Measurements from ENCODE around the gene PRORP.

PRORP gene

DNA sequence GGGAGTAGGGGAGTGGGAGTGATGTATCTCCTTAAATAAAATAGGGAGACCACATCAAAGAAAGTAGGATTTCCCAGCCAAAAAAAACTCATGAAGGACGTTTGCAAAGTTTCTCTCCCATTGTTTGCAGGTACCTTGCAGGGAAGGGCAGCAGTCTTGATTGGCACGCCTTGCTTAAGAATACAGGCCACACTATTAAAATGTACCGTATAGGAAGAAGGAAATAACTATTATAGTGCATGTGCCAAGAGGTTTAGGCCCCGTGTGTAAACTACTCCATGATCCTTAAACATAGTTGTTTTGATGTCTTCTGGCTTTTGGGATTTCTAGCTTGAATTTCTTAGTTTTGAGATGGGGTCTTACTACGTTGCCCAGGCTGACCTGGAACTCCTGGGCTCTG is 42.5 kb downstream of the PRORP start:
- no peak for TF ChIP-seq YY1 (tag by site-specific recombination; IDR thresholded peaks at IDR 0.05)
- peaks cover 1 to 10% of the 10 kb centered on the region in 2 experiments for H3K36me3 ChIP-seq (ENCODE audit: control insufficient read depth in 2 of 2, insufficient read depth in 1 of 2, low read length in 2 of 2)
- H3K27ac ChIP-seq (ENCODE audit: extremely low read depth, low read depth, low read length) = no peak overlapping the region
- POLR2A ChIA-PET = interaction anchor here (0.6 kb wide), 1 partner anchor 492 kb away, joined by 3 read pairs; no protein-coding TSS in a partner anchor
- CTCF ChIA-PET = no interaction called here
- no peaks in the 10 kb centered on the region for H3K9me3 ChIP-seq (ENCODE audit: control insufficient read depth, insufficient read depth, low read depth, low read length)
- H3K4me1 ChIP-seq (ENCODE audit: control insufficient read depth, insufficient read depth, low read length) = peaks cover 4% of the 10 kb centered on the region; the same call in 1 of the 2 replicates
- no peak overlapping the region for H3K4me3 ChIP-seq (ENCODE audit: low read depth, low read length)

DNA sequence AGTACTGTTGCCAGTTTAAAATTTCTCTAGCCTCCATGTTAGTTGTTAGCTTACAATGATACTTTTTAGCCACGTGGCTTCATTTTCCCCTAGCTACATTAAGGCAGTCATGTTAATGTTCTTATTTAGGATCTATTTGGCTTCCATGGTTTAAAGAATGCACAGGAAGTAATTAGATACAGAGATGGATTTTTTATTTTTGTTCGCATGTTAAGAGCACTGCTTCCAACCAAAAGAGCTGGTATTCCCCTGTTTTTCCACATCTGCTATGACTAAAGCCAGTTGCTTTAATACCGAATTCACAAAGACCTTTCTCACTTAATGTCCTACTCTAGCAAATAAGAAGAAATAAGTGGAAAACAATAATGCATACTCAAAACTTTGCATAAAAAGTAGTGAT is 45.1 kb downstream of the PRORP start:
- Histone ChIP-seq H3K27ac (ENCODE audit: extremely low read depth, low read depth, low read length) (no peak overlapping the region), H3K4me1 (ENCODE audit: control insufficient read depth, insufficient read depth, low read length) (no peaks in the 10 kb centered on the region), H3K9me3 (ENCODE audit: control insufficient read depth, insufficient read depth, low read depth, low read length) (no peaks in the 10 kb centered on the region), H3K36me3 (ENCODE audit: control insufficient read depth in 2 of 2, insufficient read depth in 1 of 2, low read length in 2 of 2) (peaks cover 5 to 10% of the 10 kb centered on the region in 2 experiments), H3K4me3 (ENCODE audit: low read depth, low read length) (no peak overlapping the region)
- CTCF ChIA-PET = interaction anchor here (0.6 kb wide), 1 partner anchor 18 kb away, joined by 4 read pairs; no protein-coding TSS in a partner anchor
- TF ChIP-seq, protein P1, sequence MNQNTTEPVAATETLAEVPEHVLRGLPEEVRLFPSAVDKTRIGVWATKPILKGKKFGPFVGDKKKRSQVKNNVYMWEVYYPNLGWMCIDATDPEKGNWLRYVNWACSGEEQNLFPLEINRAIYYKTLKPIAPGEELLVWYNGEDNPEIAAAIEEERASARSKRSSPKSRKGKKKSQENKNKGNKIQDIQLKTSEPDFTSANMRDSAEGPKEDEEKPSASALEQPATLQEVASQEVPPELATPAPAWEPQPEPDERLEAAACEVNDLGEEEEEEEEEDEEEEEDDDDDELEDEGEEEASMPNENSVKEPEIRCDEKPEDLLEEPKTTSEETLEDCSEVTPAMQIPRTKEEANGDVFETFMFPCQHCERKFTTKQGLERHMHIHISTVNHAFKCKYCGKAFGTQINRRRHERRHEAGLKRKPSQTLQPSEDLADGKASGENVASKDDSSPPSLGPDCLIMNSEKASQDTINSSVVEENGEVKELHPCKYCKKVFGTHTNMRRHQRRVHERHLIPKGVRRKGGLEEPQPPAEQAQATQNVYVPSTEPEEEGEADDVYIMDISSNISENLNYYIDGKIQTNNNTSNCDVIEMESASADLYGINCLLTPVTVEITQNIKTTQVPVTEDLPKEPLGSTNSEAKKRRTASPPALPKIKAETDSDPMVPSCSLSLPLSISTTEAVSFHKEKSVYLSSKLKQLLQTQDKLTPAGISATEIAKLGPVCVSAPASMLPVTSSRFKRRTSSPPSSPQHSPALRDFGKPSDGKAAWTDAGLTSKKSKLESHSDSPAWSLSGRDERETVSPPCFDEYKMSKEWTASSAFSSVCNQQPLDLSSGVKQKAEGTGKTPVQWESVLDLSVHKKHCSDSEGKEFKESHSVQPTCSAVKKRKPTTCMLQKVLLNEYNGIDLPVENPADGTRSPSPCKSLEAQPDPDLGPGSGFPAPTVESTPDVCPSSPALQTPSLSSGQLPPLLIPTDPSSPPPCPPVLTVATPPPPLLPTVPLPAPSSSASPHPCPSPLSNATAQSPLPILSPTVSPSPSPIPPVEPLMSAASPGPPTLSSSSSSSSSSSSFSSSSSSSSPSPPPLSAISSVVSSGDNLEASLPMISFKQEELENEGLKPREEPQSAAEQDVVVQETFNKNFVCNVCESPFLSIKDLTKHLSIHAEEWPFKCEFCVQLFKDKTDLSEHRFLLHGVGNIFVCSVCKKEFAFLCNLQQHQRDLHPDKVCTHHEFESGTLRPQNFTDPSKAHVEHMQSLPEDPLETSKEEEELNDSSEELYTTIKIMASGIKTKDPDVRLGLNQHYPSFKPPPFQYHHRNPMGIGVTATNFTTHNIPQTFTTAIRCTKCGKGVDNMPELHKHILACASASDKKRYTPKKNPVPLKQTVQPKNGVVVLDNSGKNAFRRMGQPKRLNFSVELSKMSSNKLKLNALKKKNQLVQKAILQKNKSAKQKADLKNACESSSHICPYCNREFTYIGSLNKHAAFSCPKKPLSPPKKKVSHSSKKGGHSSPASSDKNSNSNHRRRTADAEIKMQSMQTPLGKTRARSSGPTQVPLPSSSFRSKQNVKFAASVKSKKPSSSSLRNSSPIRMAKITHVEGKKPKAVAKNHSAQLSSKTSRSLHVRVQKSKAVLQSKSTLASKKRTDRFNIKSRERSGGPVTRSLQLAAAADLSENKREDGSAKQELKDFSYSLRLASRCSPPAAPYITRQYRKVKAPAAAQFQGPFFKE (tag by site-specific recombination; IDR thresholded peaks at IDR 0.05; ENCODE audit: borderline replicate concordance) = no peak
- TF ChIP-seq OSR2 (tag by site-specific recombination; IDR thresholded peaks at IDR 0.05) (no peak), ZNF768 (tag by site-specific recombination; IDR thresholded peaks at IDR 0.05) (no peak), ZBTB7A (tag by site-specific recombination; IDR thresholded peaks at IDR 0.05; ENCODE audit: low read depth) (no peak), ZFP69B (tag by site-specific recombination; IDR thresholded peaks at IDR 0.05) (no peak), MZF1 (tag by site-specific recombination; IDR thresholded peaks at IDR 0.05; ENCODE audit: borderline replicate concordance) (no peak), REPIN1 (tag by site-specific recombination; IDR thresholded peaks at IDR 0.05; ENCODE audit: low read depth) (no peak)
- TF ChIP-seq, protein P2, sequence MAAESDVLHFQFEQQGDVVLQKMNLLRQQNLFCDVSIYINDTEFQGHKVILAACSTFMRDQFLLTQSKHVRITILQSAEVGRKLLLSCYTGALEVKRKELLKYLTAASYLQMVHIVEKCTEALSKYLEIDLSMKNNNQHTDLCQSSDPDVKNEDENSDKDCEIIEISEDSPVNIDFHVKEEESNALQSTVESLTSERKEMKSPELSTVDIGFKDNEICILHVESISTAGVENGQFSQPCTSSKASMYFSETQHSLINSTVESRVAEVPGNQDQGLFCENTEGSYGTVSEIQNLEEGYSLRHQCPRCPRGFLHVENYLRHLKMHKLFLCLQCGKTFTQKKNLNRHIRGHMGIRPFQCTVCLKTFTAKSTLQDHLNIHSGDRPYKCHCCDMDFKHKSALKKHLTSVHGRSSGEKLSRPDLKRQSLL (tag by site-specific recombination; IDR thresholded peaks at IDR 0.05) = no peak
- TF ChIP-seq, protein P3, sequence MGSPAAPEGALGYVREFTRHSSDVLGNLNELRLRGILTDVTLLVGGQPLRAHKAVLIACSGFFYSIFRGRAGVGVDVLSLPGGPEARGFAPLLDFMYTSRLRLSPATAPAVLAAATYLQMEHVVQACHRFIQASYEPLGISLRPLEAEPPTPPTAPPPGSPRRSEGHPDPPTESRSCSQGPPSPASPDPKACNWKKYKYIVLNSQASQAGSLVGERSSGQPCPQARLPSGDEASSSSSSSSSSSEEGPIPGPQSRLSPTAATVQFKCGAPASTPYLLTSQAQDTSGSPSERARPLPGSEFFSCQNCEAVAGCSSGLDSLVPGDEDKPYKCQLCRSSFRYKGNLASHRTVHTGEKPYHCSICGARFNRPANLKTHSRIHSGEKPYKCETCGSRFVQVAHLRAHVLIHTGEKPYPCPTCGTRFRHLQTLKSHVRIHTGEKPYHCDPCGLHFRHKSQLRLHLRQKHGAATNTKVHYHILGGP (tag by site-specific recombination; IDR thresholded peaks at IDR 0.05) = no peak
- POLR2A ChIA-PET = no interaction called here
